ENCODE measurements around the gene KARS1.

DNA sequence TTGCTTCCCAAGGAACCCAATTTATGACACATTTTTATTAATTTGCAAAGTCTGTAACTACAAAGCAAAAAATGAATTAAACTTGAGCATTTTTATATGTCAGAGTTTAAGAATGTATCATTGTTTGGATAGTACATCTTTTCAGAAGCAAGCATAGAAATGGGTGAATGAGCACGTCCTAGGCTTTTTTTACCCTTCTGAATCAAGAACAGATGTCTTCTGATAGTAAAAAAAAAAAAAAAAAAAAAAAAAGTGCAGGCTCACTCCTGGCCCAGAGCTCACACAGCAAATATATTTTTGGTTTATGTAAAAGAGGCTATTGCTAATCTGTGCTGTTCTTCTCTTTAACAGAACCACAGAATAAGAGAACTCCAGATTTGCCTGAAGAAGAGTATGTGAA lies 6.5 kb upstream of the KARS1 start:
- TF ChIP-seq, protein P1, sequence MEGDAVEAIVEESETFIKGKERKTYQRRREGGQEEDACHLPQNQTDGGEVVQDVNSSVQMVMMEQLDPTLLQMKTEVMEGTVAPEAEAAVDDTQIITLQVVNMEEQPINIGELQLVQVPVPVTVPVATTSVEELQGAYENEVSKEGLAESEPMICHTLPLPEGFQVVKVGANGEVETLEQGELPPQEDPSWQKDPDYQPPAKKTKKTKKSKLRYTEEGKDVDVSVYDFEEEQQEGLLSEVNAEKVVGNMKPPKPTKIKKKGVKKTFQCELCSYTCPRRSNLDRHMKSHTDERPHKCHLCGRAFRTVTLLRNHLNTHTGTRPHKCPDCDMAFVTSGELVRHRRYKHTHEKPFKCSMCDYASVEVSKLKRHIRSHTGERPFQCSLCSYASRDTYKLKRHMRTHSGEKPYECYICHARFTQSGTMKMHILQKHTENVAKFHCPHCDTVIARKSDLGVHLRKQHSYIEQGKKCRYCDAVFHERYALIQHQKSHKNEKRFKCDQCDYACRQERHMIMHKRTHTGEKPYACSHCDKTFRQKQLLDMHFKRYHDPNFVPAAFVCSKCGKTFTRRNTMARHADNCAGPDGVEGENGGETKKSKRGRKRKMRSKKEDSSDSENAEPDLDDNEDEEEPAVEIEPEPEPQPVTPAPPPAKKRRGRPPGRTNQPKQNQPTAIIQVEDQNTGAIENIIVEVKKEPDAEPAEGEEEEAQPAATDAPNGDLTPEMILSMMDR (conservative IDR thresholded peaks at IDR 0.05; ENCODE audit: low read depth, low read length): no peak
- no peak for TF ChIP-seq EZH2 (IDR thresholded peaks at IDR 0.05; ENCODE audit: low read length, unreplicated experiment)
